GM19455 (cell line): ENCODE data around the gene ZNF823.
"Not testable (repeated sequence)": the region's sequence is repeated elsewhere in the genome, so short reads cannot be mapped to it uniquely, and the experiment has no call there.

Experiments used
- ATAC-seq: cut with Tn5 transposase; IDR thresholded peaks from one replicate; pipeline ENCODE4 v1.9.1; 2021; ENCODE audit not compliant: unreplicated experiment

ZNF823 gene

DNA sequence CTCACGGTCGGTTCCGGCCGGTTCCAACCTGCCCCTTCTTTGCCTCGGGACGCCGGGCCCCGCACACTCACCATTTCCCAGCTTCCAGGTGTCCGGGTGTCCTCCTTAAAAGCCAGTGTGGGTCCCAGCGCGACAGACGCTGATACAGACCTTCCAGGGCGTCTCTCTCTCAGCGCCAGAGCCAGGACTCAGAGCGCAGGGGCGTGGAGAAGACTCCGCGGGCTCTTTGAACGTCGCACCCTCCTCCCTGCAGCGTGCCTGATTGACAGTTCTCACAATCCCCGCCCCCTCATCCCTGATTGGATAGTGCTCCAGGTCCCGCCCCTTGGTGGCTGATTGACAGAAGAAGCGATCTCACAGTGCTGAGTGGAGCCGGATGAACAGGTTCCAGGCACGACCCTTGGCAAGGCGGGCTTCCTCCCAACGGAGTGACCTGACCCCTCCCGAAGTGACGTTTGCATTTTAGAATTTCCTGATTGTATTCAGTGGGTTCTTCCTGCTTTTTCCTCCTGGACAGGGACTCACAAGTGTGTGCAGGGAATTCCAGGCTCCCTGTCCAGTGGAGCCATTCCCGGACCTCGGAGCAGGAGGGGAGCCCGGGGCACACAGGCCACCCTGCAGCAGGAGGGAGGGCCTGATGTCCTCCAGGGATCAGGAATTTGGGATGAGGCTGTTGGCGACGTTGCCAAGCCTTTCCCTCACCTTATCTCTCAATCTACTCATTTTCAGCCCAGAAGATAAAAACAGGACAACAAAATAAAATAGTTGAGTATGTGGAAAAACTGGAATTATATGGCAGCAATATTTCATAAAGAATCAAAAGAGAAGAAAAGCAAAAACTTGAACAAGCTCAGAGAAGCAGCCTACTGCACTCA, at the start of gene ZNF823:
Gene ZNF823 (minus strand): TSS at position 201 of the 875 bp plus-strand sequence. CDS start 127 bp downstream, at position 74.
- peak; percentile 90 for ATAC-seq

DNA sequence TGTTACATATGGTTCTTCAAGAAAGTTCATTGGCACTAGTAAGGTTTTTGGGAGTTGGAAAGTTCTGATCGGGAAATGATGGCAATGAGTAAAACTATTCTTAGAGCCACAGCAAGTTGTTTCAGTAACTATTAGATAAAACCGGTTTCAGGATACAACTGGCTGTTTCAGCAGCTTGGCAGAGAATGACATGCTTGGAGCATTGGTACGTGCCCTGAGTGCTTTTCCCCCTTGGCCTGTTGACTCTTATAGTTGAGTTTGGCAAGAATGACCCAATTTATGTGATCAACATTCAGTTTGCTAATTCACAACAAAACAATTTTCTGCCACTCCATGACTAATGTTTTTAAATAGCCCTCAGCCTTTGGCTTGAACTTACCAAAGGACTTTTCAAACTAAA, 48.8 kb upstream of the ZNF823 start:
- ATAC-seq, result no peak

DNA sequence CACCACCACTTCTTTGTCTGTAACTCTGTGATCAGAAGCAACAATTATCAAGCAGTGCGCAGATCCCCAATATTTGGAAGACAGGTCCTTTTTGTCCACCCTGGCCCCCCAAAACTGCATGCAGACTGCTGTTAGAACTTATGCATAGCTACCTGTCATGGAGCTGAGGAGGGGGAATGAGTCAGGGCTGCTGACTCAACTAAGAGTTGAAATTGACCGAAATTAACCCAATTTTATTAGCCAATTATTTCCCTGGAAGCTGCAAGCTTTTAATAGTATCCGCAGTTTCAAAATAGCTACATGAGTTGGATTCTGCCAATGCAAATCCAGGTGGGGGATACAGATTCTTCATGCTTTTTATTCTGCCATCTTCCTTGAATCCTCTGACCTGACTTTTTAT, 45.6 kb upstream of the ZNF823 start:
- ATAC-seq, result no peak

DNA sequence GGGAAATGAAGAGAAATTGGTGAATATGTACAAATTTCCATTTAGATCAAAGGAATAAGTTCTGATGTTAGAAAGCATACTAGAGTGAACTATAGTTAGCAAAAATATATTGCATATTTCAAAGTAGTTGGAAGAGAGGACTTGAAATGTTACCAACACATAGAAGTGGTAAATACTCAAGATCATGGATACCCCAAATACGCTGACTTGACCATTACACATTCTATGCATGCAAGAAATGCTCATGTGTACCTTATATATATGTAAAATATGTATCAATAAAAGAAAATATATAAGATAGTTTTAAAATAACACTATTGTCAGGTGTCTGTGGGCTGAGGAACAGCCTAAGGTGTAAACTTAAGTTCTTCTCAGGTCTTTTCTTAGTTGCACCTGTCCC, 45.0 kb upstream of the ZNF823 start:
- no peak for ATAC-seq

DNA sequence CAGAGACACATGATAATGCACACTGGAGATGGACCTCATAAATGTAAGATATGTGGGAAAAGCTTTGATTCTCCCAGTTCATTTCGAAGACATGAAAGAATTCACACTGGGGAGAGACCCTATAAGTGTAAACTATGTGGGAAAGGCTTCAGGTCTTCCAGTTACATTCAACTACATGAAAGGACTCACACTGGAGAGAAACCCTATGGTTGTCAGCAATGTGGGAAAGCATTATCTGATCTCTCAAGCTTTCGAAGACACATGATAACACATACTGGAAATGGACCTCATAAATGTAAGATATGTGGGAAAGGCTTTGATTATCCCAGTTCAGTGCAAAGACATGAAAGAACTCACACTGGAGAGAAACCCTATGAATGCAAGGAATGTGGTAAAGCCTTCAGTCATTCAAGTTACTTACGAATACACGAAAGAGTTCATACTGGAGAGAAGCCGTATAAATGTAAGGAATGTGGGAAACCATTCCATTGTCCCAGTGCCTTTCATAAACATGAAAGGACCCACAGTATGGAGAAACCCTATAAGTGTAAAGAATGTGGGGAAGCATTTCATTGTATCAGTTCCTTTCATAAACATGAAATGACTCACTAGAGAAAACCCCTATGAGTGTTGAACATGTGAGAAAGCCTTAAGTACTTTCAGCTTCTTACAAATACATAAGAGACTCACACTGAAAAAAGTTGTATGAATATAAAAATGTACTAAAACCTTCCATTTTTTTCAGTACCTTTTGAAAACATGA, 42.7 kb upstream of the ZNF823 start:
- ATAC-seq, result no peak

DNA sequence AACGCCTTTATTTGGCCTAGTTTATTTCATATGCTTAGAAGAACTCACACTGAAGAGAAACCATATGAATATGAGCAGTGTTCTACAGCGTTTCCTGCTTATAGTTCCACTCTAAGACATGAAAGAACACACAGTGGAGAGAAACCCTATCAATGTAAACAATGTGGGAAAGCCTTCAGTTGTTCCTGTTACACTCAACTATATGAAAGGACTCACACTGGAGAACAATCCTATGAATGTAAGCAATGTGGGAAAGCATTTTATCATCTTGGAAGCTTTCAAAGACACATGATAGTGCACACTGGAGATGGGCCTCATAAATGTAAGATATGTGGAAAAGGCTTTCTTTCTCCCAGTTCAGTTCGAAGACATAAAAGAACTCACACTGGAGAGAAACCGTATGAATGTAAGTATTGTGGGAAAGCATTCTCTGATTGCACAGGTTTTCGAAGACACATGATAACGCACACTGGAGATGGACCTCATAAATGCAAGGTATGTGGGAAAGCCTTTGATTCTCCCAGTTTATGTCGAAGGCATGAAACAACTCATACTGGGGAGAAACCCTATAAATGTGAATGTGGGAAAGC, 41.8 kb upstream of the ZNF823 start:
- no peak for ATAC-seq

DNA sequence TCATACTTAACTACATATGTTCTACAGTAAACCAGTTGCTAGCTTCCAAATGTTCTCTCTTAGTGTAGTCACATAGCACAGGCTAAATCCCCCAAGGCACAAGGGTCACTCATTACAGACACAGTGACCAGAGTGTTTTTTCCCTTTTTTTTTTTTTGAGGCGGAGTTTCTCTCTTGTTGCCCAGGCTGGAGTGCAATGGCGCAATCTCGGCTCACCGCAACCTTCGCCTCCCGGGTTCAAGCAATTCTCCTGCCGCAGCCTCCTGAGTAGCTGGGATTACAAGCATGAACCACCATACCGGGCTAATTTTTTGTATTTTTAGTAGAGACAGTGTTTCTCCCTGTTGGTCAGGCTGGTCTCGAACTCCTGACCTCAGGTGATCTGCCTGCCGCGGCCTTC, 37.9 kb upstream of the ZNF823 start:
- not testable (repeated sequence) for ATAC-seq

DNA sequence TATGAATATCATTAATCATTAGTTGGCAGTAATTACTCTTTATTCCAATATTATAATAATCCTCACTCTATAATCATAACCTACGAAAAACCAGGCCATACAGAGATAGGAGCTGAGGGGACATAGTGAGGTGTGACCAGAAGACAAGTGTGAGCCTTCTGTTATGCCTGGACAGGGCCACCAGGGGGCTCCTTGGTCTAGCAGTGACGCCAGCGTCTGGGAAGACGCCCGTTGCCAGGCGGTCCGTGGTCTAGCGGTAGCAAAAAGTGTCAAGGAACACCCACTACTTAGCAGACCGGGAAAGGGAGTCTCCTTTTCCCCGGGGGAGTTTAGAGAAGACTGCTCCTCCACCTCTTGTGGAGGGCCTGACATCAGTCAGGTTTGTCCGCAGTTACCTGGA, 32.8 kb upstream of the ZNF823 start:
- not testable (repeated sequence) for ATAC-seq

DNA sequence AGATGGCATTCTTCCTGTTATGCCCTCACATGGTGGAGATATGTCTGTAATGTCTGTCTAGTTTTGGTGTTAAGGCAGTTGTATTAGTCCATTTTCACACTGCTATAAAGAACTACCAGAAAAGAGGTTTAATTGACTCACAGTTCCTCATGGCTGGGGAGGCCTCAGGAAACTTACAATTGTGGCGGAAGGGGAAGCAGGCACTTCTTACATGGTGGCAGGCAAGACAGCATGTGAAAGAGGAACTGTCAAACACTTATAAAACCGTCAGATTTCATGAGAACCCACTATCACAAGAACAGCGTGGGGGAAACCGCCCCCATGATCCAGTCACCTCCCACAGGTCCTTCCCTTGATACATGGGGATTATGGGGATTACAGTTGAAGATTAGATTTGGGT, 31.2 kb upstream of the ZNF823 start:
- no peak for ATAC-seq

DNA sequence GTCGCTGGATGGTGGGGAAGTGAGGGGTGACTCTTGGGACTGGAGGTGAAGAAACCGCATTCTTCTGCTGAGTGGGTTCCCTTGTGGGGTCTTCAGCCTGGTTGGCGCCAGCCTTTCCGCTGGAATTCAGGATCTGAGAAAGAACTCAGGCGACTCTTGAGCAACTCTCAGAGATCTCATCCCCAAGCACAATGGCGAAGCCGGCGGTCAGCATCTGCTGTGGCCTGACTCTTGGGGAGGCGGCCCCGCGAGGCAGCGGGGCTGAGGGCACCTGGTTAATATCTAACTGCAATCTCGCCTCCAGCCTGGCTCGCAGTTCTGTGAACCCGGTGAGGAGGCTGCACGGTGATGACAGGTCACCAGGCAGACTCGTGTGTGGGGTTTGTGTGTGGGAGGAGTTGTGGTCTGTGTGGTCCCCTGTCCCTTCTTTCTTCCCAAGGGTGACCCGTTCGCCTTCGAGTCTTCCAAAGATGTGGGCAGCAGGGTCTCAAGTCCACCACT, 28.9 kb upstream of the ZNF823 start:
- no peak for ATAC-seq

DNA sequence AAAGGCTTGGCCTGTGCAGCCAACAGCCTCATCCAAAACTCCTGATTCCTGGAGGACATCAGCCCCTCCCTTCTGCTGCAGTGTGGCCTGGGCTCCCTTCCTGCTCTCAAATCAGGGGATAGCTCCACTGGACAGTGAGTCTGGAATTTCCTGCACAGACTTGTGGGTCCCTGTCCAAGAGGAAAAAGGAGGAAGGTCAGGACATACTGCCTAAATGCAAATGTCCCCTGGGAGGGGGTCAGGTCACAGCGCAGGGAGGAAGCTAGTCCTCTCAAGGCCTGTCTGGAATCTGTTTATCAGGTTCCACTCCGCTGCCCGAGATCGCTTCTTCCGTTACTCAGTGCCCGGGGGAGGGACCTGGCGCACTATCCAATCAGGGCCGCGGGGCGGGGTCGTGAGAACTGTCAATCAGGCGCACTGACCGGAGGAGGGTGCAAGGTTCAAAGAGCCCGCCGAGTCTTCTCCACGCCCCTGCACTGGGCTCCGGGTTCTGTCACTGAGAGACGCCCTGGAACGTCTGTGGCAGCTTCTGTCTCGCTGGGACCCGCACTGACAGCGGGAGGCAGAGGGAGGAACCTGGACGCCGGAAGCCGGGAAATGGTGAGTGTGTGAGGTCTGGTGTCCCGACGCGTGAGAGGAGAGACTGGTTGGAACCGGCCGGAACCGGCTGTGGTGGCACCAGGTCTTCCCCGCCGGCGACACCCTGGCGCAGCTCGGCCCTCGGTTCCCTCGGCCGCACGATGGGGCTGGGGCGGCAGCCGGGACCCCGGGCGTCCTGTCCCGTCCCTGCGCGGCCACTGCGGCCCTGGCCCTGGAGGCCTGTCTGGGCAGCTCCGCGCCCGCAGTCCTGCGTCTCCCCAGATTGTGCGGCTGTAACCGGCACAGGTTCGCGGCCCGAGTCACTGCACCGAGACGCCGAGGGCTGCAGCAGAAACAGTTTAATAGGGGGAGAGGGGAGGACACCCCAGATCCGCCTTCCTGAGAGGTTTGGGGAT, 28.1 kb upstream of the ZNF823 start, which contains the start of gene ZNF441:
Gene ZNF441 (plus strand): TSS at position 404 of the 995 bp plus-strand sequence. CDS start 194 bp downstream, at position 598.
- peak; percentile 90 for ATAC-seq

DNA sequence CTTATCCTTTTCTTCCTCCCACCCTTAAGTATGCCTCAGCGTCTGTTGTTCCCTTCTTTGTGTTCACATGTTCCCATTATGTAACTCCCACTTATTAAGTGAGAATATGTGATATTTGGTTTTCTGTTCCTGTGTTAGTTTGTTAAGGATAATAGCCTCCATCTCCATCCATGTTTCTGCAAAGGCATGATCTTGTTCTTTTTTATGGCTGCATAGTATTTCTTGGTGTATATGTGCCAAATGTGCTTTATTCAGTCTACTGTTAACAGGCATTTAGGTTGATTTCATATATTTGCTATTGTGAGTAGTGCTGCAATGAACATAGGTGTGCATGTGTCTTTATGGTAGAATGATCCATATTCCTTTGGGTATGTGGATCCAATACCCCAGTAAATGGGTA, 24.9 kb upstream of the ZNF823 start:
- ATAC-seq, result no peak

DNA sequence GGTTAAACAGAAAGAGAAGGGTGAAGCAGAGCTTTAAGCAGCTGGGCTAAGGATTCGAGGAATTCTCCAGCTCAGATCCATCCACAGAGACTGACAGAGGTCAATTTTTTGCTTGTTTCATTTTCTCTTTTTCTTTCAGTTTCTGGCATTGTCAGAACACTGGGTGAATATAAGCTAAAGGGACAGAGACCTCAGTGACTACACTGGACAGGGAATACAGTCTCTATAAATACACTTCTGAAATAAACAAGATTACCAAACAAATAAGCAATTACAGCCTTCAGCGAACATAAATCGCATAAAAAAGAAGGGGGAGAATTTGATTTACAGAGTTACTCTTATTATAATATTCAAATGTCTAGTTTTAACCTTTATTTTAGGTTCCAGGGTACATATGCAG, 24.4 kb upstream of the ZNF823 start:
- ATAC-seq, result no peak

DNA sequence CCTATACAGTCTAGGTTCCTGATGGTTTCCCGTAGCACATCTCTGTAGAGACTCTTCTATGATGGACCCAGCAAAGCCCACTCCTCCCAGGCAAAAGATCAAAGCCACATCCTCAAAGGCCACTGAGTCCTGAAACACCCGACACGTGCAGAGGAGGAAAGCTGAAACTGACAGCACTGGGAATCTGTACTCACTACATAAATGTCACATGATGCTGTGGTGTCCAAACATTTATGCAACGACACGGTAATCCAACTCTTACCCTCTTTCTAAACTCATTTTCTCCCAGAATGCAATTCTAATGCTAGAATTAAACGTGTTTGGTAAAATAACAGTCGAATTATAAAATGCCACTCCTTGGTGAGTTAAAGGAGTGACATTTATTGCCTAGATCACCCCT, 21.1 kb upstream of the ZNF823 start:
- ATAC-seq, result no peak

DNA sequence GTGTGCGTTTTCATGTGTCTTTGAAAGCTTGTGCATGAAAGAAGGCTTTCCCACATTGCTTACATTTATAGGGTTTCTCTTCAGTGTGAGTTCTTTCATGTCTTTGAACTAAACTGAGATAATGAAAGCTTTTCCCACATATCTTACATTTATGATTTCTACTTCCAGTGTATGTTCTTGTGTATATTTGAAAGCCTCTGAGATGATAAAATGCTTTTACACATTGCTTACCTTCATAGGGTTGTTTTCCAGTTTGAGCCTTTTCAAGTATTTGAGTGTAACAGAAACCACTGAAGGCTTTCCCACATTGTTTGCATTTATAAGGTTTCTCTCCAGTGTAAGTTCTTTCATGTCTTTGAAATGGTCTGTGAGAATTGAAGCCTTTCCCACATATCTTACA, 18.2 kb upstream of the ZNF823 start:
- ATAC-seq, result no peak

DNA sequence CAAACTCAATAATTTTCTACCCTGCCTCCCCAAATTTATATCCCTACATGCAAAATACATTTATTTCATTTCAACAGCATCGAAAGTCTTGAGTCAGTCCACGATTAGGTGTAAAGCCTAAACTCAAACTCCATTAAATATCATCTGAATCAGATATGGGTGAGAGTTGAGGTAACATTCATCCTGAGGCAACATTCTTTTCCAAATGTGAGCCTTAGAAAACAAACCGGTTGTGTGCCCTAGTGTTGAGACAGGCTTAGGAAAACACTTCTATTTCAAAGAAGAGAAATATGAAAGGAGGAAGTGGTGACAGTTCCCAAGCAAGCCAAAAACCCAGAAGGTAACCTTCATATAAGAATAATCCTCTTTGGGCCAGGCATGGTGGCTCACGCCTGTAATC, 15.9 kb upstream of the ZNF823 start:
- ATAC-seq, result no peak

DNA sequence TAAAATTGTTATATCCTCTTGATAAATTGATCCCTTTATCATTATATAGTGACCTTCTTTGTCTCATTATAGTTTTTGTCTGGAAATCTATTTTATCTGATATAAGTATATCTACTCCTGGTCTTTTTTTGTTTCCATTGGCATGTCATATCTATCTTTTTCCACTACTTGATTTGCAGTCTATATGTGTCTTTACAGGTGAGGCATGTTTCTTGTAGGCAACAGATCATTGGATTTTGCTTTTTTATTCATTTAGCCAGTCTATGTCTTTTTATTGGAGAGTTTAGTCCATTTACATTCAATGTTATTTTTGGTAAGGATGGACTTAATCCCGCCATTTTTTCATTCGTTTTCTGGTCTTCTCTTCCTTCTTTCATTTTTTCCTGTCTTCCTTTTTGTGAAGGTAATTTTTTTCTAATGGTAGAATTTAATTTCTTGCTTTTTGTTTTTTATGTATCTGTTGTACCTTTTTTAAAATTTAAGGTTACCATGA, 13.5 kb upstream of the ZNF823 start:
- ATAC-seq, result no peak

DNA sequence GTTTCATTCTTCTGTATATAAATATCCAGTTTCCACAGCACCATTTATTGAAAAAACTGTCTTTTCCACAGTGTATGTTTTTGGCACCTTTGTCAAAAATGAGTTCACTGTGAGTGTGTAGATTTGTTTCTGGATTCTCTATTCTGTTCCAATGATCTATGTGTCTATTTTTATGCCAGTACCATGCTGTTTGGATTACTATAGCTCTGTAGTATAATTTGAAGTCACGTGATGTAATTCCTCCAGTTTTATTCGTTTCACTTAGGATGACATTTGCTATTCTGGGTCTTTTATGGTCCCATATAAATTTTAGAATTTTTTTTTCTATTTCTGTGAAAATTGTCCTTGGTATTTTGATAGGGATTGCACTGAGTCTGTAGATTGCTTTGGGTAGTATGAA, 11.0 kb upstream of the ZNF823 start:
- ATAC-seq, result no peak

DNA sequence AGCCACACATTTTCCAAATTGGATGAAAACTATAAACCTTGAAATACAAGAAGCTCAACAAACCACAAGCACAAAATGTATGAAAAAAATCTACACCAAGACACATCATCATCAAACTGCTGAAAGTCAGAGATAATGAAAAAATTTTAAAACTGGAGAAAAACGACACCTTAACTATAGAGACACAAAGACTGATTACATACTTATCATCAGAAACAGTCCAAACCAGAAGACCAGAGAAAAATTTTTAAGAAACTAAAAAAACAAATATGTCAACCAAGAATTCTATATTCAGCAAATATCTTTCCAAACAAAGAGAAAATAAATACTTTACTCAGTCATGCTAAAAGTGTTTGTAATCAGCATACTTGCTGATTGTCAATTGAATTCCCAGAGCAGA, 8.5 kb upstream of the ZNF823 start:
- ATAC-seq, result no peak

DNA sequence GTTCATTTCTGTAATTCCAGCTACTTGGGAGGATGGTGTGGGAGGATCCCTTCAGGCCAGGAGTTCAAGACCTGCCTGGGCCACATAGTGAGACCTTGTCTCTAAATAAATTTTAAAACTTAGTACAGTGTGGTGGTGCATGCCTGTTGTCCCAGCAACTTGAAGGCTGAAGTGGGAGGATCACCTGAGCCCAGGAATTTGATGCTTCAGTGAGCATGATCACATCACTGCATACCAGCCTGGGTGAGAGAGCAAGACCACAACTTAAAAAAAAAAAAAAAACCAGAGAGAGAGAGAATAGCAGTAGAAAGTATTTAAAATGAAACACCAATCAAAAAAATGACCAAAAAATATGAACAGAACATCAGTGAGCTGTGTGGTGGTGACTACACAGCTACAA, 7.1 kb upstream of the ZNF823 start:
- no peak for ATAC-seq
